SK-N-MC (cell line): ENCODE data around the gene NEK4.

Experiments
- FOXP2 ChIP-seq: optimal IDR thresholded peaks from 2 replicates; pipeline ENCODE3; 2011; ENCODE audit warnings: mild to moderate bottlenecking, moderate library complexity; ENCODE audit not compliant: insufficient read depth; ENCODE audit errors: extremely low read length, control extremely low read depth
- POLR2AphosphoS5 ChIP-seq: IDR thresholded peaks from 2 replicates; pipeline ENCODE4 v1.6.1; 2012; ENCODE audit warnings: mild to moderate bottlenecking, low read depth, low read length, borderline replicate concordance

DNA sequence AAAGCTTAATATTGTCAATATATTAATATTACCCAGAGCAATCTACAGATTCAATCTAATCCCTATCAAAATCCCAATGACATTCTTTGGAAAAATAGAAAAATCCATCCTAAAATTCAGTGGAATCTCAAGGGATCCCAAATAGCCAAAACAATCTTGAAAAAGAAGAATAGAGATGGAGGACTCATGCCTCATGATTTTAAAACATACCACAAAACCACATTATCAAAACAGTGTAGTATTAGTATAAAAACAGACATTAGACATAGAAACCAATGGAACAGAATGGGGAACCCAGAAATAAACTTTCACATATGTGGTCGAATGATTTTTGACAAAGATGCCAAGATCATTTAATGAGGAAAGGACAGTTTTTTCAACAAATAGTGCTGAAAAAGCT is 14.6 kb downstream of the NEK4 start:
- TF ChIP-seq POLR2AphosphoS5 (no peak), FOXP2 (no peak)
